GM21576 (cell line): Measurements from ENCODE around the gene IFT81.
A peak's percentile ranks its signal among the peaks of the same experiment; 100 is the strongest.
"Not testable (repeated sequence)": the region's sequence is repeated elsewhere in the genome, so short reads cannot be mapped to it uniquely, and the experiment has no call there.

ENCODE experiments used
- ATAC-seq: cut with Tn5 transposase; IDR thresholded peaks from one replicate; pipeline ENCODE4 v1.9.1; 2021; ENCODE audit warnings: mild to moderate bottlenecking, moderate library complexity; ENCODE audit not compliant: unreplicated experiment

IFT81 gene

DNA sequence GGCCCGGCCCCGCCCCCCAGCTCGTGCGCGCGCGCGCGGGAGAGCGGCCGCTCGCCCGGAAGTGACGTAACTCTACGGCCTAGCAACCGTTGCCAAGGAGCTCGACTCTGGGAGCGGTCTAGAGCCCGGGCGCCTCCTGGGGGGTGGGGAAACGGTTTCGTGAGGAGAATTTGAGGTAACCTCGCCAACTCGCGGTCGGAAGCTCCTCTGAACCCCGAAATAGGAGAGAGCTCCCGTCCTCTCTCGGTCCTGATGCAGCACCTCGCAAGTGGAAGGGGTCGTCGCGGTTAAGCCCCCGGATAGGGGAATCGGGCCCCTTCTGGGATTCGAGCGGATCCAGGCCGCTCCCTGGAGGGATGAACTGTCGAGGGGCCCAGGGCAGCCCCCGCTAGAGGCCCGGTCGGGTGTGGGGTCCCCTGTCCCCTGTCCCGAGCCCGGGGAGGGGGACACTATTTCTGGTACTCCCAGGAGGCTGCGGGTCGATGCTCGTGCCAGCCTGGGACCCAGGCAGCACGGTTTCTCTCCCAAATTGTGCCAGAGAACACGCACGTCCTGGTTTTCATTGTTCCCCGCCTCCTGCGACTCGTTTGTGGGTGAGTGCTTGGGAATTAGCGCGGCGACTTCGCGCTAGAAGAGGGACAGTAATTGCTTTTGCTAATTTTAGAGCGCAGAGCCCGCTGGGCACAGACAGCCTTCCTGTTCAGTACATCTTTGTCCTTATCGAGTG, at the start of gene IFT81:
IFT81 (plus strand) TSS at position 89 of the 727 bp plus-strand sequence. CDS start 3,024 bp downstream, outside the sequence.
- ATAC-seq, result peak; percentile 74

- no peak for ATAC-seq
Measured at GRCh38 chr12:110075880-110076279, 48.3 kb upstream of the IFT81 start.

GRCh38 chr12:110077800-110078199, 46.4 kb upstream of the IFT81 start:
- ATAC-seq, result no peak

DNA sequence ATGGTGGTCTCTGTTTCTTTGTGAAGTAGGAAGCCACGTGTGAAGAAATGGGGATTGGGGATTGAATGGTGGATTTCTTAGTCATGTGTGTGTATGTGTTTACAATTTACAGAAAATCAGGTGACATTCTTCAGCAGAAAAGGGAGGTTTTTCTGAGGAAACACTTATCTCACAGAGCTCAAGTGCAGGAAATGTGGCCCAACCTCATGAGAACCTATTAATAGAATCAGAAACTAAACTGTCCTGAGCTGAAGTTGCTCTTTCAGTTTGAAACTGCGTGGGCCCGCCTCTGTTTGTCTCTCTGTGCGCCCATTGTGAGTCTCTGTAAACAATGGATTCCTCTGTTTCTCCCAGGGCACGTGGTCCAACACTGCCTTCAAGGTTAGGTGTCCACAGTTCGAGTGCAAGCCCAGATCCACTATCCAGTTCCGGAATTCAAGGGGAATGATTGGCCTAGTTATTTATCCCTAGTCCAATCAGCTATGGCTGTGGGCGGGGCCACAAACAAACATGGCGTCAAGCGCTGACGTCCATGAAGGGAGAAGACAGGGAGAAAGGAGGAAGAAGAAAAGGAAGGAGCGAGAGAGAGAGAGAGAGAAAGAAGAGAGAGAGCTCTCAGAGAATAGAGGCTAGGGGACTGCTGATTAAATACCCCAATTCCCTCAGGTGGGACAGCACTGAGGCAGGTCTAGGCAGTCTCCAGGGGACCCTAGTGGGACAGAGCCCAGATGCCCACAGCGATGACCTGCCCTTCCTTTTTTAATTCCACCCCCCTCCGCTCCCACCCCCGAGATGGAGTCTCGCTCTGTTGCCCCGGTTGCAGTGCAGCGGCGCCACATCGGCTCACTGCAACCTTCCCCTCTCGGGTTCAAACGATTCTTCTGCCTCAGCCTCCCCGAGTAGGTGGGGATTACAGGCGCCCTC, 44.4 kb upstream of the IFT81 start:
- ATAC-seq, result peak; percentile 72

- no peak for ATAC-seq
Measured at GRCh38 chr12:110080410-110080809, 43.7 kb upstream of the IFT81 start.

GRCh38 chr12:110084314-110085015, 39.7 kb upstream of the IFT81 start:
- no peak for ATAC-seq

DNA sequence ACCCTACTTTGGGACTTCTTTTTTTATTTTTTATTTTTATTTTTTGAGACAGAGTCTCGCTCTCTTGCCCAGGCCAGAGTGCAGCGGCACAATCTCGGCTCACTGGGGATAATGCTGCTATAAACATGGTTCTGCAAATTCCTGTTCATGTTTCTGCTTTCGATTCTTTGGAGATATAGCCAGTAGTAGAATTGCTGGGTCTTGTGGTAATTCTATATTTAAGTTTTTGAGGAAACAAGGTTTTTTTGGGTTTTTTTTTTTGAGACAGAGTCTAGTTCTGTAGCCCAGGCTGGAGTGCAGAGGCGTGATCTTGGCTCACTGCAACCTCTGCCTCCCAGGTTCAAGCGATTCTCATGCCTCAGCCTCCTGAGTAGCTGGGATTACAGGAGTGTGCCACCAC, 35.9 kb upstream of the IFT81 start:
- not testable (repeated sequence) for ATAC-seq

DNA sequence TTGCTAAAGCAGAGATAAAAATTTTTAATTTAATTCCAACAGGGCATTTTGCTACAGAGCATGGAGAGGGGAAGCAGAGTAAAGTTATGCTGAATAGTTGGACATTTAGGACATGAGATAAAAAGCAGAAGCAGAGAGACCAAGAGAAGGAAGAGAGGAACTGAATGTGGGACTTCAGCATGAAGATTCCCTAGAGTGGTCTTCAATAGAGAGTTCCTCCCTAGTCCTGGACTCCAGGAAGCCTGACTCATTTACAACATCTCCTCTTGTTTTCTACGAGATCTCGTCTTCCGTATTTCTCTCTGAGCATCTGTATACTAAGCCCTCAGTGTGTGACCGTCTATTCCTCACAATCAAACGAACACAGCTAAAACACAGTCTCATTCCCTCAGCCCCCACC, 35.2 kb upstream of the IFT81 start:
- no peak for ATAC-seq

GRCh38 chr12:110090266-110091135, 33.7 kb upstream of the IFT81 start:
- ATAC-seq, result no peak

- no peak for ATAC-seq
Measured at GRCh38 chr12:110091136-110091711, 32.9 kb upstream of the IFT81 start.

- no peak for ATAC-seq
Measured at GRCh38 chr12:110093631-110094311, 30.4 kb upstream of the IFT81 start.

DNA sequence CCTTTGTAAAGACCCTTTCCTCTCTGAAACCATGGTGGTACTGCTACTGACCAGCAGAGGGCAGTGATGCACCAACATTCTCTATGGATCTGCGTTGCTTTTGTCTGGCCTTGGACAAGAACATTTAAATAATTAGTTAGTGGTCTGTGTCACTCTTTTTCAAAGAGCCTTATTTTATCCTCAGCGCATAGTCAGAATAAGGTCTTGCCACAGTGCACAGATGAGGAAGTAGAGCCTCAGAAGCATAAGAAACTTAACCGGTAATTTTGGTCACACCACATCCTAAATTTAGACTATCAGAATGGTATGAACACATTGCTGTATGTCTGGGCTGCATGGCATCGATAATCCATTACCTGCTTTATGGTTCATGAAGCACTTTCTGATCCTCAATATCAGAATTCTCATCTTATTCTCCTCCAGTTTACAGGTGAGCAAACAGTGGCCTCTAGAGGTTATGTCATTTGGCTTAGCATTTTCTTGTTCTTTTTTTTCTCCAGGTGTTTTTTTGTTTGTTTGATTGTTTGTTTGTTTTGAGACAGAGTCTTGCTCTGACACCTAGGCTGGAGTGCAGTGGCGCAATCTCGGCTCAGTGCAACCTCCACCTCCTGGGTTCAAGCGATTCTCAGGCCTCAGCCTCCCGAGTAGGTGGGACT, 23.7 kb upstream of the IFT81 start:
- ATAC-seq, result peak; percentile 87

DNA sequence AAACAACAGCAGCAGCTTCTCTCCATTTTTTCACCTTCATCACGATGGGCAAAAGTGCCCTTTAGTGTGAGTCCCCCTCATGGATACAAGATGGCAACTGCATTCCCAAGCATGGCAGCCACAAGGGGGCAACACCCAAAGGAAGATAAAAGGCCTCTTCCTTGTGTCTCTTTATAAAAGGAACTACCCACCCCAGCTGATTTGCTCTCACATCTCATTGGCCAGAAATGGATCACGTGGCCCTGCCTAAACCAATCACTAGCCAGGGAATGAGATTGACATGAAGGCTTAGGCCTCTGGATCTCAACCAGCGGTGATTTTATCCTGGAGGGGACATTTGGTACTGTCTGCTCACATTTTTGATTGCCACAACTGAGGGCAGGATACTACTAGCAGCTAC, 21.9 kb upstream of the IFT81 start:
- ATAC-seq, result no peak

- ATAC-seq, result no peak
Measured at GRCh38 chr12:110104188-110105094, 19.7 kb upstream of the IFT81 start.

GRCh38 chr12:110105159-110105558, 19.0 kb upstream of the IFT81 start:
- no peak for ATAC-seq

DNA sequence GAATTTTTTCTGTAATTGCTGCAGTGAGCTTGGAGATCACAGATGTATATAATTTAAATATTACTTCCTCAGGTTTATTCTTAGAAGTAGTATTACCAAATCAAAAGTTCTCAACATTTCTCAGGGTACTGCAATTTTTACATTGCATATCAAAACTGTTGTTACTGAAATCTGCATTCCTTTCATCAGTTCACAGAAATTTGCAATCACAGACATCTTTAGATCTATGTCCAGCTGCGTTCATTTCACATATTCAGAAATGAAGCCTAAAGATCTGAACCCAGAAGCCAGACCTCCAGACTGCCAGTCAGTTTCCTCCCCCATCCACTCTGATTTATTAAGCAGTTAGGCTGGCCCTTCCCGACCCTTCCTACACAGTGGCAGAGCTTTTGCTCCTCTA, 18.2 kb upstream of the IFT81 start:
- no peak for ATAC-seq

DNA sequence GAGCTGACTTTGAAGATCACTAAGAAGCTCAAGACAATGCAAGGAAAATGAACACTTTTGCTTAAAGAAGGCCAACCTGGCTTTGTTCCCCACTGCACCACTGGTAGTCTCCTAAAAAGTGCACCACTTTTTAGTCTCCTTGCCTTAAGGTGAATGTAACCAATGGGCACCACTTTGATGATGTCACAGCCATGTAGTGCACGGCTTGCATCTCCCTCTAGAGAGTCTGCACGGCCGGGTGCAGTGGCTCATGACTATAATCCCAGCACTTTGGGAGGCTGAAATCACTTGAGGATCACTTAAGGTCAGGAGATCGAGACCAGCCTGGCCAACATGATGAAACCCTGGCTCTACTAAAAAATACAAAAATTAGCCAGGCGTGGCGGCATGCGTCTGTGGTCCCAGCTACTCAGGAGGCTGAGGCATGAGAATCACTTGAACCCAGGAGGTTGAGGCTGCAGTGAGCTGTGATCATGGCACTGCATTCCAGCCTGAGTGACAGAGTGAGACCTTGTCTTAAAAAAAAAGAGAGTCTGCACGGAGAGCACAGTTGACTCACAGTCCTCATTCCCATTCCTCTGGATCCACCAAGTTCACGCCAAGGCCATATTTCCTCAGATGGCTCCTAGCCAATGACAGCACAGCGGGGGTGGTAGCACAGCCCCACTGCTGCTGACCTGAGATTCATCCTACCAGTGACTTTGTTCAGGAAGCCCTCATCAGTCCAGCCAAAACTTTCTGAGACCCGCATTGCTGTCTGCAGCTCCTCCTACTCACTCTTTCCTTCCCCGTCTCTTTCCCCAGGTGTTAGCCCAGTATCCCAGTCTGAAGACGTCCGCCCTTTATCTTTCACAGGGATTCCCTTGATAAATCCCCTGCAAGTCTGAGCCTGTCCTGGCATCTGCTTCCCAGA, 16.5 kb upstream of the IFT81 start:
- ATAC-seq, result no peak
